ENCODE data around the gene DCLK3. TPM values are rescaled to one million over a fixed set of nuclear protein-coding genes. Genes with fewer than 3 reads are reported as not detected.

DCLK3 gene, protein sequence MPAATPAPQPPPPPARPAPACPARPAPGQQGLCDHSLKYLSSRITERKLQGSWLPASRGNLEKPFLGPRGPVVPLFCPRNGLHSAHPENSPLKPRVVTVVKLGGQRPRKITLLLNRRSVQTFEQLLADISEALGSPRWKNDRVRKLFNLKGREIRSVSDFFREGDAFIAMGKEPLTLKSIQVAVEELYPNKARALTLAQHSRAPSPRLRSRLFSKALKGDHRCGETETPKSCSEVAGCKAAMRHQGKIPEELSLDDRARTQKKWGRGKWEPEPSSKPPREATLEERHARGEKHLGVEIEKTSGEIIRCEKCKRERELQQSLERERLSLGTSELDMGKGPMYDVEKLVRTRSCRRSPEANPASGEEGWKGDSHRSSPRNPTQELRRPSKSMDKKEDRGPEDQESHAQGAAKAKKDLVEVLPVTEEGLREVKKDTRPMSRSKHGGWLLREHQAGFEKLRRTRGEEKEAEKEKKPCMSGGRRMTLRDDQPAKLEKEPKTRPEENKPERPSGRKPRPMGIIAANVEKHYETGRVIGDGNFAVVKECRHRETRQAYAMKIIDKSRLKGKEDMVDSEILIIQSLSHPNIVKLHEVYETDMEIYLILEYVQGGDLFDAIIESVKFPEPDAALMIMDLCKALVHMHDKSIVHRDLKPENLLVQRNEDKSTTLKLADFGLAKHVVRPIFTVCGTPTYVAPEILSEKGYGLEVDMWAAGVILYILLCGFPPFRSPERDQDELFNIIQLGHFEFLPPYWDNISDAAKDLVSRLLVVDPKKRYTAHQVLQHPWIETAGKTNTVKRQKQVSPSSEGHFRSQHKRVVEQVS
- total RNA-seq: not detected

DNA sequence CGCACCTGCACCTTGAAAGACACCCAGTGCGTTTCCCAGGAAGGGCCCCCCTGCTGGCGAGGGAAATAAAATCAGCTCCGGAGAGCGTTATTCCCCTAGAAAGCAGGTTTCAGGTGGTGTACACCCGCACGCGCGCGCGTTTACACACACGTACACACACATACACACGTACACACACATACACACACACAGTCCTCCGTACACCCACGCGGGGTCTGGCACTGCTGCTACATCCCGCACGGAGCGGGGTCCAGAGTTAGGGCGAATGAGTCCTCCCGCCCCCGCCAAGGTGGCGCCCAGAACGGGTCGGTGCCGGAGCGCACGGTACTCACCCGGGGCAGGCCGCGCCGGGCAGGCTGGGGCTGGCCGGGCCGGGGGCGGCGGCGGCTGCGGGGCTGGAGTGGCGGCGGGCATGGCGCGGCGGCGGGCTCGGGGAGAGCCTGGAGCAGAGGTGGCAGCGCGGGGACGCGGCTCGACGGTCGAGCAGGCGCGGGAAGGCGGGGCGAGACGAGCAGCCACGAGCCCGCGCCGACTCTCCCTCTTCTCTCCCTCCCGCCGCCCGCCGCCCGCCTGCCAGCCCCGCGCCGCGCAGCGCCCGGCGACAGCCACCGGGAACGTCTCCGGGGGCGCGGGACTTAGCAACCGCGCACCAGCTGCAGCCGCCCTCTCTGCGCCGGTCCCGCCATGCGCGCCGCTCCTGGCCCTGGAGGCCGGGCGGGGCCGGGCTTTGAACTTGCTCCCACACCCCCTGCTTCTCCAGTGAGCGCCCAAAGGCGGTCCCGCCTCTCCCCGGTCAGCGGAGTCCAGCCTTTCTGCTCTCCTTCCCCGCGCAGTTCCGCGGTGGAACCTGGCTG, at the start of gene DCLK3:
Gene DCLK3 (minus strand): TSS at position 704 of the 854 bp plus-strand sequence. CDS start 290 bp downstream, at position 414.
- Histone ChIP-seq H3K27me3 (peaks cover 5% of the 10 kb centered on the region), H3K36me3 (no peaks in the 10 kb centered on the region), H3K9me3 (no peaks in the 10 kb centered on the region), H3K4me1 (peaks cover 0 to 2% of the 10 kb centered on the region in 2 donors), H3K27ac (no peak within 1 kb of the TSS), H3K4me3 (peak within 1 kb of the TSS; percentile 36 to 58)
- DNase-seq (ENCODE audit: low spot score in 2 of 2): no peak
- TF ChIP-seq, protein P1, sequence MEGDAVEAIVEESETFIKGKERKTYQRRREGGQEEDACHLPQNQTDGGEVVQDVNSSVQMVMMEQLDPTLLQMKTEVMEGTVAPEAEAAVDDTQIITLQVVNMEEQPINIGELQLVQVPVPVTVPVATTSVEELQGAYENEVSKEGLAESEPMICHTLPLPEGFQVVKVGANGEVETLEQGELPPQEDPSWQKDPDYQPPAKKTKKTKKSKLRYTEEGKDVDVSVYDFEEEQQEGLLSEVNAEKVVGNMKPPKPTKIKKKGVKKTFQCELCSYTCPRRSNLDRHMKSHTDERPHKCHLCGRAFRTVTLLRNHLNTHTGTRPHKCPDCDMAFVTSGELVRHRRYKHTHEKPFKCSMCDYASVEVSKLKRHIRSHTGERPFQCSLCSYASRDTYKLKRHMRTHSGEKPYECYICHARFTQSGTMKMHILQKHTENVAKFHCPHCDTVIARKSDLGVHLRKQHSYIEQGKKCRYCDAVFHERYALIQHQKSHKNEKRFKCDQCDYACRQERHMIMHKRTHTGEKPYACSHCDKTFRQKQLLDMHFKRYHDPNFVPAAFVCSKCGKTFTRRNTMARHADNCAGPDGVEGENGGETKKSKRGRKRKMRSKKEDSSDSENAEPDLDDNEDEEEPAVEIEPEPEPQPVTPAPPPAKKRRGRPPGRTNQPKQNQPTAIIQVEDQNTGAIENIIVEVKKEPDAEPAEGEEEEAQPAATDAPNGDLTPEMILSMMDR (IDR thresholded peaks at IDR 0.05): no peak
- intact Hi-C loops (cut with DNase I): no loop called here

DNA sequence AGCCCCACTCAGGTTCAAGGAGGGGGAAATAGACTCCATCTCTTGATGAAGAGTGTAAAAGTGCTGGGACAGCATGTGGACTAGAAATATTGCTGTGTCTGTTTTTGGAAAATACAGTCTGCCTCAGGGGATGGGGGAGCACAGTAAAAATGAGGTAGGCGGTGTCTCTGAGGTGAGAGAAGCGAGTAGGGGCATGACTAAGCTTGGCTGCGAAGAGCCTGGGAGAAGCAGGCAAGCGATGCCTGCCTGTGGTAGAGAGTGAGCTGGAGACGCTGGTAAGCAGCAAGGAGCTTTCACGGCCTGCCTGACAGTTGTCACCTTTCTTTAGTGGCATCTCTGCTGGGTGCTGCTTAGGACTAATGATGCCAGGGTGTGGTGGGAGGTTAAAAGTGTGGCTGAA, 49.0 kb upstream of the DCLK3 start:
- H3K27me3 ChIP-seq: no peaks in the 10 kb centered on the region
- H3K9me3 ChIP-seq: no peaks in the 10 kb centered on the region
- DNase-seq (ENCODE audit: low spot score in 2 of 2): no peak
- TF ChIP-seq, protein P1 (IDR thresholded peaks at IDR 0.05): no peak
- intact Hi-C loops (cut with DNase I): no loop called here
- H3K27ac ChIP-seq: no peak overlapping the region
- no peaks in the 10 kb centered on the region for H3K4me1 ChIP-seq
- H3K4me3 ChIP-seq: no peak overlapping the region
- H3K36me3 ChIP-seq: no peaks in the 10 kb centered on the region

DNA sequence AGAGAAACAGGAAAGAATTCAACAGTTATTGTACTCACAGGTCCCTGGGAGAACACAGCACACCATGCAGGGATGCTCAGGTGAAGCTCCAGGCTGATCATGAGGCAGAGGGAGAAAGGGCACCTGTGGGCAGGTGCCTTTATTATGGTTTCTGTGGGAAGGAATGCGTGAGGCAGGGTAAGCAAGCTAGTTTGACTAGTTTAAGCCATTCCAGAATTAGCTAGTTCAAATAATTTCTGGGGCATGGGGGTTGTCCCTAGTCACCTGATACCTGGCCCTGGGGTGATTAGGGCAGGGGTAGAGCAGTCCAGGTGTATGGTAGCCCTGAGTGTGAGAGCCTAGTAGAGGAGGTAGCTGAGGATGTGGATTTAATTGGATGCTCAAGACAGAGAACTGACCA, 47.9 kb upstream of the DCLK3 start:
- DNase-seq (ENCODE audit: low spot score in 2 of 2): no peak
- no peak overlapping the region for H3K4me3 ChIP-seq
- H3K27ac ChIP-seq: no peak overlapping the region
- intact Hi-C loops (cut with DNase I): no loop called here
- no peaks in the 10 kb centered on the region for H3K9me3 ChIP-seq
- no peaks in the 10 kb centered on the region for H3K36me3 ChIP-seq
- H3K4me1 ChIP-seq: no peaks in the 10 kb centered on the region
- H3K27me3 ChIP-seq: no peaks in the 10 kb centered on the region
- TF ChIP-seq, protein P1 (IDR thresholded peaks at IDR 0.05): no peak

GRCh38 chr3:36811768-36812167, 47.4 kb upstream of the DCLK3 start:
- intact Hi-C loops (cut with DNase I): no loop called here
- no peaks in the 10 kb centered on the region for H3K27me3 ChIP-seq
- H3K4me3 ChIP-seq: no peak overlapping the region
- DNase-seq (ENCODE audit: low spot score in 2 of 2): no peak
- no peaks in the 10 kb centered on the region for H3K36me3 ChIP-seq
- H3K27ac ChIP-seq: no peak overlapping the region
- no peaks in the 10 kb centered on the region for H3K4me1 ChIP-seq
- TF ChIP-seq, protein P1 (IDR thresholded peaks at IDR 0.05): no peak
- H3K9me3 ChIP-seq: no peaks in the 10 kb centered on the region

- no peaks in the 10 kb centered on the region for H3K4me1 ChIP-seq
- intact Hi-C loops (cut with DNase I): no loop called here
- H3K27ac ChIP-seq: no peak overlapping the region
- no peaks in the 10 kb centered on the region for H3K36me3 ChIP-seq
- no peak overlapping the region for H3K4me3 ChIP-seq
- TF ChIP-seq, protein P1 (IDR thresholded peaks at IDR 0.05): no peak
- no peaks in the 10 kb centered on the region for H3K27me3 ChIP-seq
- peaks cover 0 to 6% of the 10 kb centered on the region in 2 donors for H3K9me3 ChIP-seq
- no peak for DNase-seq (ENCODE audit: low spot score in 2 of 2)
Observed at GRCh38 chr3:36804295-36805055, 40.1 kb upstream of the DCLK3 start.
